BE2C (cell line): ENCODE results near the gene TMEM116.

ENCODE experiments used
- DNase-seq: peaks from one replicate; pipeline ENCODE4 v3.0.0-alpha.2; 2020
- H3K27me3 ChIP-seq: fragments of 250-450 bp; sonication (Bioruptor Pico); 2 replicates; pipeline ENCODE4 v1.5.1; 2020; ENCODE audit warnings: mild to moderate bottlenecking
- H3K36me3 ChIP-seq: fragments of 250-450 bp; sonication (Bioruptor Pico); 2 replicates; pipeline ENCODE4 v1.5.1; 2020; ENCODE audit warnings: mild to moderate bottlenecking
- H3K4me1 ChIP-seq: fragments of 250-450 bp; sonication (Bioruptor Pico); 2 replicates; pipeline ENCODE4 v1.5.1; 2020
- H3K4me3 ChIP-seq: 2 replicates; pipeline ENCODE4 v1.5.1; 2011; ENCODE audit warnings: low read depth, low read length
- H3K9me3 ChIP-seq: fragments of 250-450 bp; sonication (Bioruptor Pico); 2 replicates; pipeline ENCODE4 v1.5.1; 2020
- CTCF ChIP-seq: IDR thresholded peaks from 2 replicates; pipeline ENCODE4 v1.5.1; 2012; ENCODE audit warnings: mild to moderate bottlenecking, low read depth, low read length

The TMEM116 gene

GRCh38 chr12:111932241-111932640 is 80.7 kb downstream of the TMEM116 start:
- H3K9me3 ChIP-seq, result no peaks in the 10 kb centered on the region
- H3K4me3 ChIP-seq, result no peak overlapping the region
- no peaks in the 10 kb centered on the region for H3K27me3 ChIP-seq
- no peaks in the 10 kb centered on the region for H3K36me3 ChIP-seq
- TF ChIP-seq CTCF, result no peak
- H3K4me1 ChIP-seq, result no peaks in the 10 kb centered on the region
- no peak for DNase-seq

GRCh38 chr12:111927346-111927745 is 85.6 kb downstream of the TMEM116 start:
- no peaks in the 10 kb centered on the region for H3K4me1 ChIP-seq
- no peak for DNase-seq
- no peak overlapping the region for H3K4me3 ChIP-seq
- no peak for TF ChIP-seq CTCF
- no peaks in the 10 kb centered on the region for H3K36me3 ChIP-seq
- no peaks in the 10 kb centered on the region for H3K27me3 ChIP-seq
- no peaks in the 10 kb centered on the region for H3K9me3 ChIP-seq

- no peak for DNase-seq
- Histone ChIP-seq H3K9me3 (no peaks in the 10 kb centered on the region), H3K36me3 (no peaks in the 10 kb centered on the region), H3K4me1 (no peaks in the 10 kb centered on the region), H3K27me3 (no peaks in the 10 kb centered on the region), H3K4me3 (no peak overlapping the region)
- no peak for TF ChIP-seq CTCF
These were observed 86.3 kb downstream of the TMEM116 start for GRCh38 chr12:111926631-111927030.

- H3K27me3 ChIP-seq, result no peaks in the 10 kb centered on the region
- TF ChIP-seq CTCF, result no peak
- H3K36me3 ChIP-seq, result no peaks in the 10 kb centered on the region
- no peaks in the 10 kb centered on the region for H3K9me3 ChIP-seq
- DNase-seq, result no peak
- H3K4me1 ChIP-seq, result no peaks in the 10 kb centered on the region
- no peak overlapping the region for H3K4me3 ChIP-seq
These were observed 87.8 kb downstream of the TMEM116 start for GRCh38 chr12:111925171-111925570.

GRCh38 chr12:111907740-111908139 is 105.2 kb downstream of the TMEM116 start:
- no peaks in the 10 kb centered on the region for H3K9me3 ChIP-seq
- no peaks in the 10 kb centered on the region for H3K4me1 ChIP-seq
- TF ChIP-seq CTCF, result no peak
- DNase-seq, result no peak
- no peak overlapping the region for H3K4me3 ChIP-seq
- no peaks in the 10 kb centered on the region for H3K27me3 ChIP-seq
- peaks cover 3% of the 10 kb centered on the region; the same call in 1 of the 2 replicates for H3K36me3 ChIP-seq

- no peak for DNase-seq
- no peaks in the 10 kb centered on the region for H3K9me3 ChIP-seq
- TF ChIP-seq CTCF, result no peak
- H3K27me3 ChIP-seq, result no peaks in the 10 kb centered on the region
- no peak overlapping the region for H3K4me3 ChIP-seq
- H3K4me1 ChIP-seq, result no peaks in the 10 kb centered on the region
- peaks cover 3% of the 10 kb centered on the region for H3K36me3 ChIP-seq
These were observed 107.5 kb downstream of the TMEM116 start for GRCh38 chr12:111905502-111905901.
